BE2C (cell line): Measurements from ENCODE around the gene KLHL10.

ENCODE experiments used
- DNase-seq: peaks from one replicate; pipeline ENCODE4 v3.0.0-alpha.2; 2020
- H3K27me3 ChIP-seq: fragments of 250-450 bp; sonication (Bioruptor Pico); 2 replicates; pipeline ENCODE4 v1.5.1; 2020; ENCODE audit warnings: mild to moderate bottlenecking
- H3K36me3 ChIP-seq: fragments of 250-450 bp; sonication (Bioruptor Pico); 2 replicates; pipeline ENCODE4 v1.5.1; 2020; ENCODE audit warnings: mild to moderate bottlenecking
- H3K4me1 ChIP-seq: fragments of 250-450 bp; sonication (Bioruptor Pico); 2 replicates; pipeline ENCODE4 v1.5.1; 2020
- H3K4me3 ChIP-seq: 2 replicates; pipeline ENCODE4 v1.5.1; 2011; ENCODE audit warnings: low read depth, low read length
- H3K9me3 ChIP-seq: fragments of 250-450 bp; sonication (Bioruptor Pico); 2 replicates; pipeline ENCODE4 v1.5.1; 2020
- TF ChIP-seq, protein P1 (sequence below): IDR thresholded peaks from 2 replicates; pipeline ENCODE4 v1.5.1; 2012; ENCODE audit warnings: mild to moderate bottlenecking, low read depth, low read length

KLHL10 gene

DNA sequence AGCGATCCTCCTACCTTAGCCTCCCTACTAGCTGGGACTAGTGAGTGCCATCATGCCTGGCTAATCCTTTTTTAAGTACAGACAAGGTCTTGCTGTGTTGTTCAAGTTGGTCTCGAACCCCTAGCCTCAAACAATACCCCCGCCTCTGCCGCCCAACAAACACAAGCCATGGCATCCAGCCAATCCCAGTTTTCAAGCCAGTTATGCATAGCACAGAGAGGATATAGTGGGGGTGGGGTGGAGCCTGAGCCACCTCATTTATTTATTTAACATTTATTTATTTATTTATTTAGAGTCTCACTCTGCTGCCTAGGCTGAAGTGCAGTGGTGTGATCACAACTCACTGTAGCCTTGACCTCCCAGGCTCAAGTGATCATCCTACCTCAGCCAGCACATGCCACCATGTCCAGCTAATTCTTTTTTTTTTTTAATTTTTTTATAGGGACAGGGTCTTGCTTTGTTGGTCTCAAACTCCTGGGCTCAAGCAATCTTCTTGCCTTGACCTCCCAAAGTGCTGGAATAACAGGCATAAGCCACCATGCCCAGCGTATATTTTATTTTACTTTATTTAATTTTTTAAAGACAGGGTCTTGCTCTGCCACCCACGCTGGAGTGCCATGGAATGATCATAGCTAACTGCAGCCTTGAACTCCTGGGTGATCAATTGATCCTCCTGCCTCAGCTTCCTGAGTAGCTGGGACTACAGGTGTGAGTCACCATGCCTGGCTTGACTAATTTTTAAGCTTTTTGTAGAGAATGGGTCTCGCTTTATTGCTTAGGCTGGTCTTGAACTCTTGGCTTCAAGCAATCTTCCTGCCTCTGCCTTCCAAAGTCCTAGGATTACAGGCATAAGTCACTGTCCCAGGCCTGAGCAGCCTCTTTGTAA is 53.8 kb downstream of the KLHL10 start:
- no peak for DNase-seq
- Histone ChIP-seq H3K9me3 (no peaks in the 10 kb centered on the region), H3K27me3 (no peaks in the 10 kb centered on the region), H3K36me3 (peaks cover 85% of the 10 kb centered on the region), H3K4me3 (no peak overlapping the region), H3K4me1 (peaks cover 16% of the 10 kb centered on the region)
- TF ChIP-seq, protein P1, sequence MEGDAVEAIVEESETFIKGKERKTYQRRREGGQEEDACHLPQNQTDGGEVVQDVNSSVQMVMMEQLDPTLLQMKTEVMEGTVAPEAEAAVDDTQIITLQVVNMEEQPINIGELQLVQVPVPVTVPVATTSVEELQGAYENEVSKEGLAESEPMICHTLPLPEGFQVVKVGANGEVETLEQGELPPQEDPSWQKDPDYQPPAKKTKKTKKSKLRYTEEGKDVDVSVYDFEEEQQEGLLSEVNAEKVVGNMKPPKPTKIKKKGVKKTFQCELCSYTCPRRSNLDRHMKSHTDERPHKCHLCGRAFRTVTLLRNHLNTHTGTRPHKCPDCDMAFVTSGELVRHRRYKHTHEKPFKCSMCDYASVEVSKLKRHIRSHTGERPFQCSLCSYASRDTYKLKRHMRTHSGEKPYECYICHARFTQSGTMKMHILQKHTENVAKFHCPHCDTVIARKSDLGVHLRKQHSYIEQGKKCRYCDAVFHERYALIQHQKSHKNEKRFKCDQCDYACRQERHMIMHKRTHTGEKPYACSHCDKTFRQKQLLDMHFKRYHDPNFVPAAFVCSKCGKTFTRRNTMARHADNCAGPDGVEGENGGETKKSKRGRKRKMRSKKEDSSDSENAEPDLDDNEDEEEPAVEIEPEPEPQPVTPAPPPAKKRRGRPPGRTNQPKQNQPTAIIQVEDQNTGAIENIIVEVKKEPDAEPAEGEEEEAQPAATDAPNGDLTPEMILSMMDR = no peak

DNA sequence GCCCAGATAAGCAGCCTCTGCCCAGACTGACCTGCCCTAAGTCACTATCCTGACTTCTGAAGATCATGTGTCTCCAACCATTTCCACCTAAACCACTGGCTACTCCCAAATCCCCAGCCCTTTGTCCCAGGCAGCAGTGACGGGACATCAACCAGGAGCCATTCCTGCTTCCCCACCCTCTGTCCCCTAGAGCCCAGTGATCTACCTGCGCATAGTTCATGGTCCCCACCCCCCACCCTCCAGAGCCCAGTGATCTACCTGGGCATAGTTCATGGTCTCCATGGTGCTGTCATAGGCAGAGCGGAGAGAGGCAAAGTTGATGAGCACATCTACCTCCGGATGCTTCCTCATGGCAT is 54.4 kb downstream of the KLHL10 start:
- DNase-seq = no peak
- TF ChIP-seq, protein P1 = no peak
- Histone ChIP-seq H3K4me1 (peaks cover 23% of the 10 kb centered on the region), H3K27me3 (no peaks in the 10 kb centered on the region), H3K9me3 (no peaks in the 10 kb centered on the region), H3K36me3 (peaks cover 85% of the 10 kb centered on the region), H3K4me3 (no peak overlapping the region)

DNA sequence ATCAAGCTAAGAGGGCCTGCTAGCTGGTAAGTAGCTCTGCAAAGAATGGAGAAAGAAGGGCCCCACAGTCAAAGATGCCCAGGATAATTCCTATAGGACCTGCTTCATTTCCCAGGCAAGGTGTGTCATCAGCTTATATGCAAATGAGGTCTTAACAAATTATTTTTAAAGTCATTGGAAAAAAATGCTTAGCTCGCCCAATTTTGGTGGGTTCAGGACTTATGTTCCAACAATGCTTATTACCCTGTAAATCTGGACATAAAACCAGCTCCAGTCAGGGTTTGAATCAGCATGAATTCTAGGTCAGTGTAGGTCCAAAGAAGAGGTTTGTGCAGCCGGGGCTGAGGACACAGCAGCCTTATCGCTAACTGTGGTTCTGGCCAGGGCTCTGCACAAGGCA is 55.8 kb downstream of the KLHL10 start:
- TF ChIP-seq, protein P1 = no peak
- Histone ChIP-seq H3K36me3 (peaks cover 85% of the 10 kb centered on the region), H3K4me1 (peaks cover 28% of the 10 kb centered on the region), H3K9me3 (no peaks in the 10 kb centered on the region), H3K27me3 (no peaks in the 10 kb centered on the region), H3K4me3 (no peak overlapping the region)
- DNase-seq = no peak

DNA sequence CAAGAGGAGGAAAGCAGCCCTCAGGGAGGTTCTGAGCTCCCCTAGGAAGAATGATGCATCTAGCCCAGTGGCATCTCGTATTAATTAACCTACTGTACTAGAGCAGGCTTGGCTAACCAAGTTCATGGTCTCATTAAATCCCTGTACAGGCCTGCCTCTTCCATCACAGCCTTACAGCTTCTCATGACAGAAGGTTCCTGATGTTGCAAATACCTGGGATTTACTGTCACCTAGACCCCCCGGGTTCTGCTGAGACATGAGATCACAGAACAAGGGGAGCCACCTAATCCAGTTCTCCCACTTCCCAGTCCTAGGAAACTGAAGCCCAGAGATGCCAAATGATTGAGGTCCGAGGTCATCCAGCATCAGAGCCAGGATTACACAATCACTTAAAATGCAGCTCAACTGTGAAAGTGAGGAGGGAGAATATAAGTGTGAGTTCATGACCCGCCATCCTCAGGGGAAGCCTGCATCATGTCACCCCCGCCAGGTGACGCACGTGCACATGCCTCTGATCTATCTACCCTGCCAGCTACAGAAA is 57.2 kb downstream of the KLHL10 start:
- Histone ChIP-seq H3K4me1 (peaks cover 36% of the 10 kb centered on the region), H3K36me3 (peaks cover 84% of the 10 kb centered on the region), H3K27me3 (no peaks in the 10 kb centered on the region), H3K4me3 (peak overlapping the region; percentile 1; the same call in 1 of the 2 replicates), H3K9me3 (no peaks in the 10 kb centered on the region)
- peak; percentile 70 for DNase-seq
- TF ChIP-seq, protein P1 = no peak

DNA sequence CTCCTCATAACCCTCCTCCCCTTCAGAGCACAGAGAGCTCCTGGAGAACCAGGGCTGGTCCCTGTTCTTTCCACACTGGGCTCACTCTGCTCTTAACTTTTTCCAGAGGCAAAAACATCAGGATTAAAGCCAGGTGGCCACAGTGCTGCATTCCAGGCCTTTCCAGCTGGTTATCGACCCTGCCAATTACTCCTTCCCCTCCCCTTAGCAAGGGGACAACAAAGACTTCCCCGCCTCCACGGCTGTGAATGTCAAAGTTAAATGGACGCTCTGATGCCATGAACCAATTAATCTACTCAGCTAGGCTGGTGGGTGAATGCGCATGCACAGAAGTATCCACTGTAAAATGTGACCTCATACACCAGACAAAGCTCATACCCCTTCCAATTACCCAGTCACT is 58.0 kb downstream of the KLHL10 start:
- TF ChIP-seq, protein P1 = no peak
- Histone ChIP-seq H3K4me1 (peaks cover 36% of the 10 kb centered on the region), H3K36me3 (peaks cover 85% of the 10 kb centered on the region), H3K9me3 (no peaks in the 10 kb centered on the region), H3K4me3 (no peak overlapping the region), H3K27me3 (no peaks in the 10 kb centered on the region)
- DNase-seq = peak; percentile 57

DNA sequence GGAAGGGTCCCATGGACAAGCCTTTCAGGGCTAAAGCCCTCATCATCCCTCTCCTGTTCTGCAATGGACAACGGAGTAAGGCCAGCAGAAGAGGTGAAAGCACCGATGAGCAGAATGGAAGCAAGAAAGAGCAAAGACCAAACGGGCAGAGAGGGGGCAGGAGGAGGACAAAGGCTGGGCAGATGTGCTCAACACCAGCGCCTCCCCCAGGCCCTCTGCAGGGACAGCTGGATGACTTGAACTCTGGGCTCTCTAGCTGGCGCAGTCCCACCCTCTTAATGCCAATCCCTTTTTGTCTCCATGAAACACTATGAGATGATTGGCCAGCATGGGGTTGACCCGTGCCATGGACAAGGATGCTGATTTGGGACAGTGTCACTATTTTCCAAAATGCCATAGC is 59.1 kb downstream of the KLHL10 start:
- TF ChIP-seq, protein P1 = peak; percentile 20; the same call in 1 of the 2 replicates
- no peaks in the 10 kb centered on the region for H3K9me3 ChIP-seq
- H3K4me3 ChIP-seq = no peak overlapping the region
- peaks cover 36% of the 10 kb centered on the region for H3K4me1 ChIP-seq
- no peaks in the 10 kb centered on the region for H3K27me3 ChIP-seq
- H3K36me3 ChIP-seq = peaks cover 87% of the 10 kb centered on the region
- no peak for DNase-seq
